ENCODE results near the gene ATP2B3. TPM values are rescaled to one million over a fixed set of nuclear protein-coding genes. Genes with fewer than 3 reads are reported as not detected.

The ATP2B3 gene
- total RNA-seq, 4 donors from 2014 or later: not detected

- TF ChIP-seq, protein P1, sequence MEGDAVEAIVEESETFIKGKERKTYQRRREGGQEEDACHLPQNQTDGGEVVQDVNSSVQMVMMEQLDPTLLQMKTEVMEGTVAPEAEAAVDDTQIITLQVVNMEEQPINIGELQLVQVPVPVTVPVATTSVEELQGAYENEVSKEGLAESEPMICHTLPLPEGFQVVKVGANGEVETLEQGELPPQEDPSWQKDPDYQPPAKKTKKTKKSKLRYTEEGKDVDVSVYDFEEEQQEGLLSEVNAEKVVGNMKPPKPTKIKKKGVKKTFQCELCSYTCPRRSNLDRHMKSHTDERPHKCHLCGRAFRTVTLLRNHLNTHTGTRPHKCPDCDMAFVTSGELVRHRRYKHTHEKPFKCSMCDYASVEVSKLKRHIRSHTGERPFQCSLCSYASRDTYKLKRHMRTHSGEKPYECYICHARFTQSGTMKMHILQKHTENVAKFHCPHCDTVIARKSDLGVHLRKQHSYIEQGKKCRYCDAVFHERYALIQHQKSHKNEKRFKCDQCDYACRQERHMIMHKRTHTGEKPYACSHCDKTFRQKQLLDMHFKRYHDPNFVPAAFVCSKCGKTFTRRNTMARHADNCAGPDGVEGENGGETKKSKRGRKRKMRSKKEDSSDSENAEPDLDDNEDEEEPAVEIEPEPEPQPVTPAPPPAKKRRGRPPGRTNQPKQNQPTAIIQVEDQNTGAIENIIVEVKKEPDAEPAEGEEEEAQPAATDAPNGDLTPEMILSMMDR (IDR thresholded peaks at IDR 0.05; ENCODE audit: low read depth): no peak
Measured at GRCh38 chrX:153623310-153624029, 106.0 kb downstream of the ATP2B3 start.

DNA sequence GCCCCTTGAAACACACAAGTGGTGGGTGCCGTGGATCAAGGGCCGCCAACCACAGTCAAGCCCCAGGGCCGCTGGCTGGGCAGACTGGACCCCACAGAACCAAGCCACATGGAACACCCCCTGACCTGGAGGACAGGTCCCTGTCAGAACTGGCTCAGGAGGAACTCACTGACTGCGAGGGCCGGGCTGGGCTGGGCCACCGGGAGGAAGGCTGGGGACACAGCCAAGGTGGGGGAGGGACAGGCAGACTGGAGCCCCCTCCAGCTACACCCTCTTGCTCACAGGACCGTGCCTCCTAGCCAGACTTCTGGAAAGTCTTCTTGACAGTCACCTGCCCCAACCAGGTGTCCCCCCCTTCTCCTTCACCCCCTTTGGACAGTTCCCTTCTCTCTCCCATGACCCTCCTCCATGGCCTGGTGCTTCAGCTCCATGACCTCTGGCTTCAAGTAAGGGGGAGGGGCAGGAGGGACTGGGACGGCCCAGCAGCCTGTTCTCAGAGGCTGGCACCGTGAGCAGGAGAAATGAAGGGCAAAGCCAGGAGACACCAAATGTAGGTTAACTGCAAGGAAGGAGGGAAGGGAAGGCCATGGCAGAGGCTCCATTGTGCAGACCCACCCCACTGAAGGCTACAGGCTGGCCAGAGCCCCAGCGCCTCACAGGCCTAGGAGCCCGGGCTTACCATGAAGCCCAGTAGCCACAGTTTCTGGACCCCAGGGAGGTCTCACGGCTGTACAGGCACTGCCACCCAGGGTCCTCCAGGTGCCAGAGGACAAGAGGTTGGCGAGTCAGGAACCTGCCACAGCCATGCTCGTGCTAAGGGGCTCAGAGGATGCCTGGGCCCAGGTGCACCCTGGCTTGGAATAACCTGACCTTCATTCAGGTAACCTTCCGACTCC lies 107.0 kb downstream of the ATP2B3 start:
- TF ChIP-seq, protein P1 (IDR thresholded peaks at IDR 0.05; ENCODE audit: low read depth): no peak

DNA sequence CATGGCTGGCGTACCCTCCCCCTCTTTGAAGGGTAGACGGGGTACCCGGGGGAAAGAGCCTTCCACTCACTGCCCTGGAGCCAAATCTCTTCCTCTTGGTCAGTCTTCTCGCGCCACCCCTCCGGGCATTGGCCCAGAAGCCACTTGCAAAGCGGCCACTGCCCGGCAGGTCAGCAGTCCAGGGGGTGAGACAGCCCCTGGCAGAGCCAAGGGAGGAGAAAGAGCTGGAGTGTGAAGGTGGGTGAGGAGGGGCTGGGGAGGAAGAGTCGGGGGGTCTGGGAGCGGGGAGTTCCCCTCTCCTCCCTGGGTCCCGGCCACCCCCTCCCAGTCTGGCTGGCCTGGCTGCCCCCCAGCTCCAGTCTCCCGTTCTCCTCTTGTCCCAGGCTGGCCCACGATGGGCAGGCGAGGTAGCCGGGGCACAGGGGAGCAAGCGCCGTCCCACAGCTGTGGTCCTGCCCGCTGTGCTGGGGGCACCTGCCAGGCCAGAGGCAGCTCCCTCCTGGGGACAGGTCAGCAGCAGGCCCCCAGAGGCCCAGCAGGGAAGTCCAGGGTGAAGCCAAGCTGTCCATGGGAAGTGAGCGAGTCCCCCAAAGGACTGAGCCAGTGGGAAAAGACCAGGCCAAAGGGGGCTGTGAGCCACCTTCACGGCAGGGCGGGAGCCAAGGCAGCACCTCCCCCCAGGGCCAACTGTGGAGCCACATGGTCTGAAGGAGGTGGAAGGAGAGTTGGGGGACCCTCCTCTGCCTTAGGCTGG lies 108.0 kb downstream of the ATP2B3 start:
- TF ChIP-seq, protein P1 (IDR thresholded peaks at IDR 0.05; ENCODE audit: low read depth): no peak

GRCh38 chrX:153626025-153626633 lies 108.7 kb downstream of the ATP2B3 start:
- TF ChIP-seq, protein P1 (IDR thresholded peaks at IDR 0.05; ENCODE audit: low read depth): no peak

DNA sequence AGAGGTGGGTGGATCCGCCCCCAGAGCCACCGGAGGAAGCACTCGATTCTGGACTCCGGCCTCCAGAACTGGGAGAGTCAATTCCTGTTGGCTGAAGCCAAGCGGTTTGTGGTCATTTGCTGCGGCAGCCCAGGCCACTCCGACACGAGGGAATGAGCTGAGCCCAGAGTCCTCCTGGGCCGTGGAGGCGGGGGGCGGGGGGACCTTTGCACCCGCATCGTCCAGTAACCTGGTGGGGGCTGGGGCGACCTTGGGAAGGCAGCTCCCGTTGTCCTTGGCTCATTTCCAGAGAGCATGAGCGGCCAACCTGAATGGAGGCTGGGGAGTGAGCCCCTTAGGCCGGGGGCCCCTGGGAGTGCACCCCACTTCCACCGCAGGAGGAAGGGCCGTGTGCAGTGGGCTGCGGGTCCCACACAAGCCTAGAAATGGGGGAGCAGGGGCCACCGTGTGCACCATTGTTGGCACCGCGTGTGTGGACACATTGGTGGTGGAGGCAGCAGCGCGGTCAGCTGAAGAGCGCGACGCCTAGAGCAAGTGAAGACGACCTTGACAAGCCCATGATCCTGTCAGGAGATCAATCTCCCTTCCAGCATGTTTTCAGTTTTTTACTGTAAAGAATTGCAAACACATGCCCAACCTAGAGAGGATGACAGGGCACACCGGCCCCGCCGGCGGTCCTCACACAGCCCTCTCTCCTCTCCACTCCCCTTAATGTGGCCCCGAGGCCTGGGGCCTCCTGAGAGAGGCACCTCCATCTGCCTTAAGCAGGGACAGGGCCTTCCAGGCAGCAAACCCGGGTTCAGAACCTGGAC lies 109.6 kb downstream of the ATP2B3 start:
- TF ChIP-seq, protein P1 (IDR thresholded peaks at IDR 0.05; ENCODE audit: low read depth): no peak

DNA sequence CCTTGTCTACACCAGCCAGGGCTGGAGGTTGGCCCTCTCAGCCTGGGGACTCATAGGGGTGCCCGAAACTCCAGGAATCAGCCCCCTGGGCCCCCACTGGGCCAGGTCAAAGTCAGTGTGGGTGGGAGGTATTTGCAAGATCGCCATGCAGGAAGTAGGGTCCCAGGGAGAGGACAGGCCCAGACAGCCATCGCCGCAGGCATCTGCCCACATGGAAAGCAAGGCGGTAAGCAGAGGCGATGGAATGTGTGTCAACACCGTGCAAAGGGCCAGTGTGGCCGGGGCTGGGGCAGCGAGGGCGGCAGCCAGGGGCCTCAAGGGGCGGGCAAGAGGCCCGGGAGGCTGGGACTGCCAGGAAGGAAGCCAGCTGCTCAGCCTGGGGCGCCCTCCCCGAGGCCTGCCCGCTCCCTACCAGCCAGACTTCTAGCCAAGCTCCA lies 110.3 kb downstream of the ATP2B3 start:
- TF ChIP-seq, protein P1 (IDR thresholded peaks at IDR 0.05; ENCODE audit: low read depth): no peak
